A673 (cell line): ENCODE measurements around the gene HOXB8. TPM values are rescaled to one million over a fixed set of nuclear protein-coding genes. Genes with fewer than 3 reads are reported as not detected.

Experiments
- BruUV-seq: library from RNA; stranded (reverse); fragments of 400-500 nt; replicated peaks from 2 replicates; lab custom pipeline; 2021; lab: Mats Ljungman, UMichigan
- CTCF ChIA-PET: fragments of 300-600 bp; sonication (Branson Sonifier 250); formaldehyde crosslinking; loops from one replicate; lab custom pipeline; 2022; ENCODE audit warnings: antibody characterized with exemption; lab: Charles Lee
- POLR2A ChIA-PET: fragments of 300-600 bp; sonication (Branson Sonifier 250); formaldehyde crosslinking; loops from one replicate; lab custom pipeline; 2022; ENCODE audit warnings: antibody characterized with exemption; ENCODE audit not compliant: low non-redundant PET; lab: Charles Lee
- DNase-seq: peaks from one replicate; pipeline ENCODE4 v3.0.0-alpha.2; 2015; ENCODE audit warnings: low spot score
- H3K27ac ChIP-seq: fragments of 200-600 bp; sonication (generic); 2 replicates; pipeline ENCODE4 v1.5.1; 2016; ENCODE audit warnings: mixed run types, low read depth, mild to moderate bottlenecking, mixed read lengths, antibody characterized with exemption, low read length; ENCODE audit not compliant: poor library complexity, severe bottlenecking
- H3K27me3 ChIP-seq: fragments of 200-600 bp; sonication (generic); replicated peaks from 2 replicates; pipeline ENCODE4 v1.6.1; 2017; ENCODE audit warnings: mixed run types, low read depth, mild to moderate bottlenecking, mixed read lengths, antibody characterized with exemption, low read length; ENCODE audit not compliant: insufficient read depth, poor library complexity
- H3K36me3 ChIP-seq: fragments of 200-600 bp; sonication (generic); 2 replicates; pipeline ENCODE4 v1.6.1; 2016; ENCODE audit warnings: mixed run types, mild to moderate bottlenecking, mixed read lengths, antibody characterized with exemption, low read length; ENCODE audit not compliant: insufficient read depth, poor library complexity, severe bottlenecking
- H3K4me1 ChIP-seq: fragments of 200-600 bp; sonication (generic); 2 replicates; pipeline ENCODE4 v1.6.1; 2017; ENCODE audit warnings: mixed run types, mild to moderate bottlenecking, mixed read lengths, antibody characterized with exemption, low read length; ENCODE audit not compliant: insufficient read depth, poor library complexity, severe bottlenecking
- H3K4me3 ChIP-seq: fragments of 200-600 bp; sonication (generic); 2 replicates; pipeline ENCODE4 v1.5.1; 2016; ENCODE audit warnings: low read depth, mixed run types, mild to moderate bottlenecking, mixed read lengths, low read length; ENCODE audit not compliant: poor library complexity, severe bottlenecking
- H3K9me3 ChIP-seq: fragments of 200-600 bp; sonication (generic); 2 replicates; pipeline ENCODE4 v1.6.1; 2016; ENCODE audit warnings: mixed run types, low read depth, mild to moderate bottlenecking, mixed read lengths, antibody characterized with exemption, low read length; ENCODE audit not compliant: poor library complexity, severe bottlenecking
- CTCF ChIP-seq: fragments of 300-800, 200-600 bp; sonication (generic); conservative IDR thresholded peaks from 2 replicates; pipeline ENCODE4 v1.5.1; 2017; ENCODE audit warnings: low read depth, mild to moderate bottlenecking, antibody characterized with exemption, low read length, moderate library complexity, mixed read lengths
- EZH2 ChIP-seq: fragments of 200-600 bp; sonication (generic); IDR thresholded peaks from 2 replicates; pipeline ENCODE4 v1.6.1; 2017; ENCODE audit warnings: borderline replicate concordance, low read depth, mild to moderate bottlenecking, mixed read lengths, antibody characterized with exemption, low read length; ENCODE audit not compliant: poor library complexity, severe bottlenecking
- intact Hi-C: fragments of 100-400 bp; cut with micrococcal nuclease; formaldehyde crosslinking; loops from one replicate; pipeline ENCODE4 v1.10.0; 2022; ENCODE audit not compliant: unreplicated experiment
- total RNA-seq: library from RNA; stranded (reverse); gene quantifications from 2 replicates; pipeline ENCODE4 v1.2.3, GENCODE V29; 2021

Gene HOXB8
- total RNA-seq, 1 experiment from 2014 or later, result 13.1 TPM

GRCh38 chr17:48597778-48598631, 17.1 kb downstream of the HOXB8 start:
- intact Hi-C loops, result no loop called here
- CTCF ChIA-PET, result interaction anchor here (0.5 kb wide), 1 partner anchor 467 kb away, joined by 4 read pairs; no protein-coding TSS in a partner anchor
- no TSS peak for BruUV-seq
- H3K27ac ChIP-seq, result peak overlapping the region; percentile 41
- DNase-seq, result peak; percentile 33
- peaks cover 44% of the 10 kb centered on the region for H3K4me1 ChIP-seq
- POLR2A ChIA-PET, result no interaction called here
- no peaks in the 10 kb centered on the region for H3K9me3 ChIP-seq
- TF ChIP-seq EZH2 (no peak), CTCF (no peak)
- H3K36me3 ChIP-seq, result peaks cover 9% of the 10 kb centered on the region
- peak overlapping the region; percentile 50 for H3K4me3 ChIP-seq
- H3K27me3 ChIP-seq, result no peaks in the 10 kb centered on the region

GRCh38 chr17:48597528-48597777, 17.6 kb downstream of the HOXB8 start:
- CTCF ChIA-PET, result no interaction called here
- peak overlapping the region; percentile 50 for H3K4me3 ChIP-seq
- H3K9me3 ChIP-seq, result no peaks in the 10 kb centered on the region
- H3K36me3 ChIP-seq, result peaks cover 9% of the 10 kb centered on the region
- TF ChIP-seq EZH2, result no peak
- TF ChIP-seq CTCF, result no peak
- peak overlapping the region; percentile 41 for H3K27ac ChIP-seq
- BruUV-seq, result no TSS peak
- no peaks in the 10 kb centered on the region for H3K27me3 ChIP-seq
- intact Hi-C loops, result no loop called here
- DNase-seq, result no peak
- POLR2A ChIA-PET, result no interaction called here
- peaks cover 45% of the 10 kb centered on the region for H3K4me1 ChIP-seq

- BruUV-seq, result no TSS peak
- Histone ChIP-seq H3K9me3 (no peaks in the 10 kb centered on the region), H3K27me3 (no peaks in the 10 kb centered on the region), H3K4me3 (peak overlapping the region; percentile 50), H3K27ac (peak overlapping the region; percentile 41), H3K36me3 (peaks cover 9% of the 10 kb centered on the region), H3K4me1 (peaks cover 43% of the 10 kb centered on the region)
- TF ChIP-seq CTCF (no peak), EZH2 (no peak)
- DNase-seq, result no peak
- POLR2A ChIA-PET, result no interaction called here
- CTCF ChIA-PET, result interaction anchor here (0.7 kb wide), 1 partner anchor 245 kb away, joined by 3 read pairs; no protein-coding TSS in a partner anchor
- intact Hi-C loops, result no loop called here
These were observed 18.2 kb downstream of the HOXB8 start for GRCh38 chr17:48596735-48597527.
